Stimulated activated memory B cell treated with anti-CD40 and anti-IgM and Interleukin-4, amounts not matched to agents 10 μg/mL and 1 μg/mL and 100 μg/mL, for 72 hours (primary cell): Measurements from ENCODE around the gene SIKE1.
"Not testable (repeated sequence)": the region's sequence is repeated elsewhere in the genome, so short reads cannot be mapped to it uniquely, and the experiment has no call there.

Source experiments
- ATAC-seq: fragments of 150-1000 bp; cut with Tn5 transposase; 2 replicates; pipeline ENCODE4 v1.10.0; 2021
- H3K27ac Mint-ChIP-seq: one replicate; pipeline ENCODE4 v1.8.0; 2022; ENCODE audit warnings: mild to moderate bottlenecking, mixed read lengths
- H3K27me3 Mint-ChIP-seq: one replicate; pipeline ENCODE4 v1.8.0; 2022; ENCODE audit warnings: mixed read lengths
- H3K36me3 Mint-ChIP-seq: one replicate; pipeline ENCODE4 v1.8.0; 2022; ENCODE audit warnings: mixed read lengths
- H3K4me1 Mint-ChIP-seq: one replicate; pipeline ENCODE4 v1.8.0; 2022; ENCODE audit warnings: mixed read lengths
- H3K4me3 Mint-ChIP-seq: one replicate; pipeline ENCODE4 v1.8.0; 2022; ENCODE audit warnings: mild to moderate bottlenecking, moderate library complexity, mixed read lengths
- H3K9me3 Mint-ChIP-seq: one replicate; pipeline ENCODE4 v1.8.0; 2022; ENCODE audit warnings: mixed read lengths

The SIKE1 gene

GRCh38 chr1:114764689-114765088 is 15.8 kb downstream of the SIKE1 start:
- Mint-ChIP-seq H3K4me1 (no peaks in the 10 kb centered on the region), H3K36me3 (peaks cover 14% of the 10 kb centered on the region), H3K4me3 (no peak overlapping the region), H3K9me3 (peaks cover 4% of the 10 kb centered on the region), H3K27ac (no peak overlapping the region), H3K27me3 (no peaks in the 10 kb centered on the region)
- ATAC-seq: no peak

- H3K9me3 Mint-ChIP-seq: peaks cover 5% of the 10 kb centered on the region
- peaks cover 45% of the 10 kb centered on the region for H3K4me1 Mint-ChIP-seq
- H3K36me3 Mint-ChIP-seq: peaks cover 12% of the 10 kb centered on the region
- no peak for ATAC-seq
- no peaks in the 10 kb centered on the region for H3K27me3 Mint-ChIP-seq
- peak overlapping the region; percentile 97 for H3K4me3 Mint-ChIP-seq
- peak overlapping the region; percentile 100 for H3K27ac Mint-ChIP-seq
Observed at GRCh38 chr1:114758256-114758832, 22.1 kb downstream of the SIKE1 start.

- Mint-ChIP-seq H3K9me3 (peaks cover 2% of the 10 kb centered on the region), H3K36me3 (peaks cover 7% of the 10 kb centered on the region), H3K27me3 (no peaks in the 10 kb centered on the region), H3K4me3 (peak within 1 kb of the TSS; percentile 97), H3K4me1 (peaks cover 51% of the 10 kb centered on the region), H3K27ac (peak within 1 kb of the TSS; percentile 100)
- ATAC-seq: peak; percentile 97
Observed at GRCh38 chr1:114757455-114758255, 22.8 kb downstream of the SIKE1 start, which contains the start of gene CSDE1. CSDE1 (minus strand) TSS chr1:114757984; CDS start chr1:114739890, 18,094 bp downstream.

- ATAC-seq: no peak
- Mint-ChIP-seq H3K9me3 (peaks cover 2% of the 10 kb centered on the region), H3K36me3 (peaks cover 7% of the 10 kb centered on the region), H3K4me1 (peaks cover 58% of the 10 kb centered on the region), H3K27ac (peak overlapping the region; percentile 100), H3K4me3 (peak overlapping the region; percentile 97), H3K27me3 (no peaks in the 10 kb centered on the region)
Observed at GRCh38 chr1:114756949-114757454, 23.5 kb downstream of the SIKE1 start.

GRCh38 chr1:114756009-114756892 is 24.2 kb downstream of the SIKE1 start:
- Mint-ChIP-seq H3K36me3 (peaks cover 7% of the 10 kb centered on the region), H3K4me3 (peak overlapping the region; percentile 97), H3K4me1 (peaks cover 65% of the 10 kb centered on the region), H3K27me3 (no peaks in the 10 kb centered on the region), H3K27ac (peak overlapping the region; percentile 100), H3K9me3 (peaks cover 2% of the 10 kb centered on the region)
- ATAC-seq: no peak

- Mint-ChIP-seq H3K4me1 (peaks cover 75% of the 10 kb centered on the region), H3K36me3 (peaks cover 13% of the 10 kb centered on the region), H3K27me3 (no peaks in the 10 kb centered on the region), H3K27ac (peak overlapping the region; percentile 100), H3K4me3 (peak overlapping the region; percentile 97), H3K9me3 (peaks cover 2% of the 10 kb centered on the region)
- ATAC-seq: no peak
Observed at GRCh38 chr1:114755006-114755931, 25.2 kb downstream of the SIKE1 start.

- H3K4me3 Mint-ChIP-seq: peak overlapping the region; percentile 29
- H3K36me3 Mint-ChIP-seq: peaks cover 26% of the 10 kb centered on the region
Observed at GRCh38 chr1:114753702-114754101, 26.8 kb downstream of the SIKE1 start.

GRCh38 chr1:114753143-114753542 is 27.3 kb downstream of the SIKE1 start:
- Mint-ChIP-seq H3K4me1 (peaks cover 87% of the 10 kb centered on the region), H3K27ac (no peak overlapping the region), H3K4me3 (no peak overlapping the region), H3K9me3 (no peaks in the 10 kb centered on the region), H3K36me3 (peaks cover 32% of the 10 kb centered on the region), H3K27me3 (no peaks in the 10 kb centered on the region)
- ATAC-seq: no peak

More at GRCh38 chr1:114753702-114754101, 26.8 kb downstream of the SIKE1 start:
- H3K27ac Mint-ChIP-seq, H3K27me3 Mint-ChIP-seq, H3K9me3 Mint-ChIP-seq, ATAC-seq: not testable (repeated sequence)
- peaks cover 87% of the 10 kb centered on the region for H3K4me1 Mint-ChIP-seq

- H3K36me3 Mint-ChIP-seq: peaks cover 40% of the 10 kb centered on the region
- no peak overlapping the region for H3K4me3 Mint-ChIP-seq
- no peak for ATAC-seq
- peaks cover 90% of the 10 kb centered on the region for H3K4me1 Mint-ChIP-seq
- no peaks in the 10 kb centered on the region for H3K9me3 Mint-ChIP-seq
- no peak overlapping the region for H3K27ac Mint-ChIP-seq
- H3K27me3 Mint-ChIP-seq: no peaks in the 10 kb centered on the region
Observed at GRCh38 chr1:114750780-114751179, 29.7 kb downstream of the SIKE1 start.

- H3K36me3 Mint-ChIP-seq: peaks cover 44% of the 10 kb centered on the region
- peaks cover 85% of the 10 kb centered on the region for H3K4me1 Mint-ChIP-seq
- no peaks in the 10 kb centered on the region for H3K27me3 Mint-ChIP-seq
- no peak overlapping the region for H3K4me3 Mint-ChIP-seq
- no peak overlapping the region for H3K27ac Mint-ChIP-seq
- ATAC-seq: no peak
- H3K9me3 Mint-ChIP-seq: no peaks in the 10 kb centered on the region
Observed at GRCh38 chr1:114749835-114750234, 30.6 kb downstream of the SIKE1 start.

- peak overlapping the region; percentile 37 for H3K27ac Mint-ChIP-seq
- H3K4me3 Mint-ChIP-seq: no peak overlapping the region
- H3K36me3 Mint-ChIP-seq: peaks cover 49% of the 10 kb centered on the region
- H3K9me3 Mint-ChIP-seq: no peaks in the 10 kb centered on the region
- peaks cover 71% of the 10 kb centered on the region for H3K4me1 Mint-ChIP-seq
- H3K27me3 Mint-ChIP-seq: no peaks in the 10 kb centered on the region
- no peak for ATAC-seq
Observed at GRCh38 chr1:114746450-114747121, 33.9 kb downstream of the SIKE1 start.

- Mint-ChIP-seq H3K4me1 (peaks cover 64% of the 10 kb centered on the region), H3K36me3 (peaks cover 48% of the 10 kb centered on the region), H3K9me3 (no peaks in the 10 kb centered on the region), H3K27ac (no peak overlapping the region), H3K27me3 (no peaks in the 10 kb centered on the region), H3K4me3 (no peak overlapping the region)
- ATAC-seq: no peak
Observed at GRCh38 chr1:114745291-114745690, 35.2 kb downstream of the SIKE1 start.

- peaks cover 41% of the 10 kb centered on the region for H3K4me1 Mint-ChIP-seq
Observed at GRCh38 chr1:114741963-114742746, 38.3 kb downstream of the SIKE1 start.

More at GRCh38 chr1:114741963-114742746, 38.3 kb downstream of the SIKE1 start:
- no peak for ATAC-seq
- no peaks in the 10 kb centered on the region for H3K27me3 Mint-ChIP-seq
- no peaks in the 10 kb centered on the region for H3K9me3 Mint-ChIP-seq
- no peak overlapping the region for H3K4me3 Mint-ChIP-seq
- no peak overlapping the region for H3K27ac Mint-ChIP-seq
- peaks cover 30% of the 10 kb centered on the region for H3K36me3 Mint-ChIP-seq
